H1 (cell line): ENCODE measurements around the gene AGRP. TPM values are rescaled to one million over a fixed set of nuclear protein-coding genes. Genes with fewer than 3 reads are reported as not detected.
A peak's percentile ranks its signal among the peaks of the same experiment; 100 is the strongest.

Source experiments
- CTCF ChIA-PET: fragments of 300-600 bp; sonication (Branson Sonifier 250); formaldehyde crosslinking; loops from one replicate; lab custom pipeline; 2021; ENCODE audit not compliant: partially characterized antibody; lab: Charles Lee
- POLR2A ChIA-PET: fragments of 300-600 bp; sonication (Branson Sonifier 250); formaldehyde crosslinking; loops from one replicate; lab custom pipeline; 2021; ENCODE audit warnings: inconsistent platforms; ENCODE audit not compliant: partially characterized antibody; lab: Charles Lee
- DNase-seq, 2 experiments: peaks; one replicate each; pipeline versions ENCODE4 v3.0.0 to v3.0.0-alpha.2; 2010 to 2022; ENCODE audit warnings: low spot score in 2 of 2, low read depth in 1 of 2, mixed read lengths in 1 of 2
- FAIRE-seq: peaks from 2 replicates; lab custom pipeline; 2011; peaks lifted over from hg19 to GRCh38; lab: Jason Lieb, UNC
- H2AFZ ChIP-seq: 2 replicates; pipeline ENCODE4 v1.8.1; 2012; ENCODE audit warnings: low read length, inconsistent platforms
- H2AK5ac ChIP-seq: 2 replicates; pipeline ENCODE4 v1.6.1; 2013; ENCODE audit warnings: low read depth, low read length
- H2BK120ac ChIP-seq: replicated peaks from 2 replicates; pipeline ENCODE3; 2013; ENCODE audit warnings: low read depth, low read length, inconsistent platforms
- H2BK12ac ChIP-seq: 2 replicates; pipeline ENCODE4 v1.6.1; 2013; ENCODE audit warnings: low read depth, low read length
- H2BK15ac ChIP-seq: 2 replicates; pipeline ENCODE4 v1.6.1; 2013; ENCODE audit warnings: low read length
- H2BK20ac ChIP-seq: 2 replicates; pipeline ENCODE4 v1.6.1; 2013; ENCODE audit warnings: low read length
- H2BK5ac ChIP-seq: 2 replicates; pipeline ENCODE4 v1.6.1; 2013; ENCODE audit warnings: low read depth, low read length
- H3K14ac ChIP-seq: 2 replicates; pipeline ENCODE4 v1.6.1; 2013; ENCODE audit warnings: inconsistent platforms; ENCODE audit not compliant: insufficient read length
- H3K18ac ChIP-seq: 2 replicates; pipeline ENCODE4 v1.6.1; 2013; ENCODE audit warnings: low read length; ENCODE audit errors: extremely low read depth
- H3K23ac ChIP-seq: 2 replicates; pipeline ENCODE4 v1.6.1; 2013; ENCODE audit warnings: inconsistent platforms; ENCODE audit not compliant: insufficient read length
- H3K23me2 ChIP-seq: 2 replicates; pipeline ENCODE4 v1.6.1; 2013; ENCODE audit warnings: low read depth, low read length
- H3K27ac ChIP-seq: 2 replicates; pipeline ENCODE4 v1.6.1; 2011; ENCODE audit warnings: low read depth, low read length, inconsistent platforms
- H3K27me3 ChIP-seq, 4 experiments: replicated peaks in 1 of 4; 1 replicate in 1 of 4; 2 replicates in 3 of 4; pipeline versions ENCODE4 v1.6.1 to v1.8.1; 2011 to 2013; ENCODE audit warnings: low read length in 3 of 4, mild to moderate bottlenecking in 3 of 4, inconsistent platforms in 2 of 4, mixed read lengths in 2 of 4, moderate library complexity in 1 of 4; ENCODE audit not compliant: control insufficient read depth in 3 of 4, insufficient read depth in 3 of 4; ENCODE audit errors: extremely low read depth in 1 of 4
- H3K36me3 ChIP-seq, 4 experiments: 2 replicates each; pipeline versions ENCODE4 v1.6.1 to v1.8.1; 2011 to 2013; ENCODE audit warnings: mild to moderate bottlenecking in 4 of 4, low read length in 3 of 4, moderate library complexity in 2 of 4, control low read depth in 1 of 4, inconsistent platforms in 1 of 4; ENCODE audit not compliant: insufficient read depth in 4 of 4, control insufficient read depth in 2 of 4
- H3K4ac ChIP-seq: replicated peaks from 2 replicates; pipeline ENCODE3; 2013; ENCODE audit warnings: low read length, low read depth, mixed read lengths, inconsistent platforms; ENCODE audit not compliant: insufficient read length
- H3K4me1 ChIP-seq, 4 experiments: replicated peaks in 1 of 4; 1 replicate in 1 of 4; 2 replicates in 3 of 4; pipeline versions ENCODE4 v1.6.1 to v1.8.1; 2011 to 2013; ENCODE audit warnings: low read length in 3 of 4, inconsistent platforms in 2 of 4, mixed read lengths in 1 of 4; ENCODE audit not compliant: insufficient read depth in 4 of 4, control insufficient read depth in 3 of 4
- H3K4me2 ChIP-seq, 2 experiments: 2 replicates each; pipeline versions ENCODE4 v1.6.1 to v1.8.1; 2011 to 2013; ENCODE audit warnings: low read depth in 2 of 2, low read length in 2 of 2, control low read depth in 1 of 2, inconsistent platforms in 1 of 2, mild to moderate bottlenecking in 1 of 2; ENCODE audit not compliant: insufficient read depth in 1 of 2
- H3K4me3 ChIP-seq, 4 experiments: fragments of 200-600, 300-600 bp in 1 of 4; sonication (generic), shearing (Covaris generic), sonication (Bioruptor Twin) in 1 of 4; 2 replicates each; pipeline versions ENCODE4 v1.5.1 to v1.8.1; 2011 to 2016; ENCODE audit warnings: low read length in 4 of 4, low read depth in 3 of 4, control low read depth in 2 of 4, inconsistent platforms in 2 of 4, mild to moderate bottlenecking in 2 of 4, mixed read lengths in 1 of 4, moderate library complexity in 1 of 4; ENCODE audit not compliant: insufficient read depth in 2 of 4; ENCODE audit errors: extremely low read depth in 1 of 4
- H3K56ac ChIP-seq: replicated peaks from 2 replicates; pipeline ENCODE3; 2013; ENCODE audit warnings: low read depth, mild to moderate bottlenecking, mixed read lengths, low read length, inconsistent platforms; ENCODE audit not compliant: insufficient read length
- H3K79me1 ChIP-seq: 2 replicates; pipeline ENCODE4 v1.6.1; 2013; ENCODE audit warnings: low read depth, low read length, control low read depth
- H3K79me2 ChIP-seq, 2 experiments: 2 replicates each; pipeline versions ENCODE4 v1.6.1 to v1.8.1; 2012 to 2013; ENCODE audit warnings: low read length in 2 of 2, mild to moderate bottlenecking in 2 of 2, inconsistent platforms in 1 of 2; ENCODE audit not compliant: insufficient read depth in 2 of 2, control insufficient read depth in 1 of 2
- H3K9ac ChIP-seq, 4 experiments: replicated peaks in 1 of 4; 1 replicate in 1 of 4; 2 replicates in 3 of 4; pipeline versions ENCODE4 v1.6.1 to v1.8.1; 2011 to 2013; ENCODE audit warnings: low read depth in 3 of 4, low read length in 3 of 4, control low read depth in 2 of 4, mild to moderate bottlenecking in 2 of 4, moderate library complexity in 2 of 4, inconsistent platforms in 1 of 4; ENCODE audit errors: extremely low read depth in 1 of 4
- H3K9me3 ChIP-seq, 2 experiments: 2 replicates each; pipeline versions ENCODE4 v1.6.1 to v1.8.1; 2012 to 2013; ENCODE audit warnings: mild to moderate bottlenecking in 2 of 2, moderate library complexity in 2 of 2, control low read depth in 1 of 2, inconsistent platforms in 1 of 2, low read depth in 1 of 2, low read length in 1 of 2, mixed read lengths in 1 of 2; ENCODE audit not compliant: insufficient read depth in 2 of 2
- H4K20me1 ChIP-seq, 2 experiments: replicated peaks in 1 of 2; 2 replicates each; pipeline versions ENCODE3 to v1.8.1; 2011 to 2013; ENCODE audit warnings: inconsistent platforms in 2 of 2, low read length in 2 of 2, mild to moderate bottlenecking in 1 of 2; ENCODE audit not compliant: insufficient read depth in 2 of 2, control insufficient read depth in 1 of 2
- H4K5ac ChIP-seq: 2 replicates; pipeline ENCODE4 v1.6.1; 2013; ENCODE audit warnings: low read length, low read depth, mixed read lengths, inconsistent platforms; ENCODE audit not compliant: insufficient read length
- H4K8ac ChIP-seq: 2 replicates; pipeline ENCODE4 v1.8.0; 2013; ENCODE audit warnings: mild to moderate bottlenecking, moderate library complexity, low read length, inconsistent platforms; ENCODE audit not compliant: insufficient read depth; ENCODE audit errors: extremely low read depth
- H4K91ac ChIP-seq: replicated peaks from 2 replicates; pipeline ENCODE3; 2013; ENCODE audit warnings: low read length, mixed read lengths, inconsistent platforms; ENCODE audit not compliant: insufficient read length
- ATF3 ChIP-seq: IDR thresholded peaks from 2 replicates; pipeline ENCODE4 v1.6.1; 2011; ENCODE audit warnings: low read depth, mild to moderate bottlenecking, low read length; ENCODE audit not compliant: insufficient read depth
- BACH1 ChIP-seq: IDR thresholded peaks from 2 replicates; pipeline ENCODE4 v1.6.1; 2012; ENCODE audit warnings: low read length, improper control_type of control experiment
- POU5F1 ChIP-seq: IDR thresholded peaks from 2 replicates; pipeline ENCODE4 v1.6.1; 2011; ENCODE audit warnings: low read depth, mild to moderate bottlenecking, low read length, moderate library complexity
- SIRT6 ChIP-seq: IDR thresholded peaks from one replicate; pipeline ENCODE4 v1.7.1; 2012; ENCODE audit warnings: low read length, inconsistent platforms
- WGBS, 2 experiments: shearing (Covaris generic) in 1 of 2; methylation state at CpG; one replicate each; pipeline versions ENCODE4 v1.1.6 to v1.1.7; 2013 to 2015; ENCODE audit warnings: low lambda C conversion rate in 2 of 2, mixed read lengths in 2 of 2, inconsistent platforms in 1 of 2, low coverage in 1 of 2, missing lambda C conversion rate in 1 of 2; ENCODE audit not compliant: insufficient replicate concordance in 2 of 2, insufficient coverage in 1 of 2, insufficient read length in 1 of 2; ENCODE audit errors: extremely low coverage in 1 of 2, missing lambda C conversion rate in 1 of 2; 5-methylcytosine and 5-hydroxymethylcytosine counted together
- polyA plus RNA-seq, 7 experiments: library from polyadenylated mRNA; depleted of rRNA in 3 of 7; stranded (reverse) in 5 of 7; unstranded in 2 of 7; fragments of >200 nt in 5 of 7; fragments of 200-250 nt in 2 of 7; gene quantifications; 1 replicate in 5 of 7; 2 replicates in 1 of 7; 4 replicates in 1 of 7; pipeline versions ENCODE4 v1.2.1 to v1.2.3, GENCODE V29; 2011 to 2013; ENCODE audit warnings: missing spikeins in 2 of 7, mixed read lengths in 2 of 7
- total RNA-seq: library from RNA; stranded (reverse); fragmentation: NEBNext Ultra II Directional; extraction: Animal tissue kit (Norgen Biotek cat#: 25700); gene quantifications from 2 replicates; pipeline ENCODE4 v1.2.1, GENCODE V29; 2021

AGRP gene
- total and polyA plus RNA-seq, 2 of the 8 experiments (the other 6 are each of a cell fraction or from before 2014, with no cell fraction given) = not detected

- ChIA-PET CTCF (interaction anchor here (0.6 to 28.6 kb wide), 14 partner anchors 4 to 198 kb away, joined by 3 to 683 read pairs (median 4); partner anchors contain the start of genes HSD11B2, TPPP3 and ZDHHC1), POLR2A (interaction anchor here (1.1 to 8.5 kb wide), 5 partner anchors 9 to 99 kb away, joined by 3 to 67 read pairs (median 3); partner anchors contain the start of gene HSD11B2)
- H2BK12ac ChIP-seq = no peak overlapping the region
- H3K9me3 ChIP-seq = peaks cover 0 to 4% of the 10 kb centered on the region in 2 experiments; a peak in 1 of 4 replicates
- H3K4me3 ChIP-seq = no peak overlapping the region
- H3K14ac ChIP-seq = no peak overlapping the region
- peak in 1 of 2 experiments; percentile 77 for DNase-seq
- no peak overlapping the region for H3K18ac ChIP-seq
- H3K27me3 ChIP-seq = no peaks in the 10 kb centered on the region
- no peak overlapping the region for H3K4me2 ChIP-seq
- peaks cover 0 to 5% (median 0%) of the 10 kb centered on the region in 4 experiments; a peak in 1 of 8 replicates for H3K36me3 ChIP-seq
- no peak overlapping the region for H2BK20ac ChIP-seq
- no peak overlapping the region for H3K56ac ChIP-seq
- H3K79me2 ChIP-seq = no peaks in the 10 kb centered on the region
- H2BK15ac ChIP-seq = no peak overlapping the region
- no peak overlapping the region for H2AK5ac ChIP-seq
- peaks cover 2 to 3% of the 10 kb centered on the region in 2 experiments for H4K20me1 ChIP-seq
- no peak overlapping the region for H4K91ac ChIP-seq
- H3K4me1 ChIP-seq = peaks cover 0 to 8% (median 4%) of the 10 kb centered on the region in 4 experiments; a peak in 5 of 7 replicates
- no peak overlapping the region for H3K23ac ChIP-seq
- H3K27ac ChIP-seq = no peak overlapping the region
- no peak overlapping the region for H4K5ac ChIP-seq
- no peak overlapping the region for H3K9ac ChIP-seq
- WGBS, 2 experiments = 87% methylated on average over 6 of the region's 6 CpGs; no CpG with 5 or more reads in 1 of the 2 experiments
- no peak overlapping the region for H2BK5ac ChIP-seq
- no peak overlapping the region for H3K4ac ChIP-seq
- no peak overlapping the region for H2AFZ ChIP-seq
- no peak for FAIRE-seq
- H3K23me2 ChIP-seq = no peaks in the 10 kb centered on the region
- no peak overlapping the region for H2BK120ac ChIP-seq
- no peak overlapping the region for H4K8ac ChIP-seq
- H3K79me1 ChIP-seq = no peaks in the 10 kb centered on the region; the same call in none of the 2 replicates
- TF ChIP-seq ATF3 = no peak
- TF ChIP-seq SIRT6 = no peak
- TF ChIP-seq BACH1 = no peak
- no peak for TF ChIP-seq POU5F1
These were observed 35.8 kb downstream of the AGRP start for GRCh38 chr16:67447508-67448076.
